COLO668 (cell line): ENCODE results near the gene VSIR.

Source experiments
- DNase-seq: peaks from one replicate; lab custom pipeline; 2025; ENCODE audit not compliant: unreplicated experiment; lab: John Stamatoyannopoulos, UW

The VSIR gene

GRCh38 chr10:71807557-71808510, 34.5 kb upstream of the VSIR start:
- no peak for DNase-seq

GRCh38 chr10:71806704-71807556, 33.6 kb upstream of the VSIR start:
- no peak for DNase-seq

GRCh38 chr10:71805776-71806703, 32.7 kb upstream of the VSIR start:
- peak; percentile 52 for DNase-seq

- no peak for DNase-seq
These were observed 30.8 kb upstream of the VSIR start for GRCh38 chr10:71804077-71804476.

- no peak for DNase-seq
These were observed 29.6 kb upstream of the VSIR start for GRCh38 chr10:71802715-71803488.

- DNase-seq, result no peak
These were observed 28.9 kb upstream of the VSIR start for GRCh38 chr10:71802235-71802634.

GRCh38 chr10:71801361-71801760, 28.0 kb upstream of the VSIR start:
- no peak for DNase-seq

- no peak for DNase-seq
These were observed 26.5 kb upstream of the VSIR start for GRCh38 chr10:71799608-71800453.

GRCh38 chr10:71799112-71799511, 25.8 kb upstream of the VSIR start:
- no peak for DNase-seq

GRCh38 chr10:71798308-71798624, 24.9 kb upstream of the VSIR start:
- no peak for DNase-seq

GRCh38 chr10:71797533-71798307, 24.4 kb upstream of the VSIR start:
- DNase-seq, result no peak

- no peak for DNase-seq
These were observed 23.6 kb upstream of the VSIR start for GRCh38 chr10:71796749-71797405.

- no peak for DNase-seq
These were observed 21.9 kb upstream of the VSIR start for GRCh38 chr10:71795248-71795647.

- DNase-seq, result no peak
These were observed 17.6 kb upstream of the VSIR start for GRCh38 chr10:71790749-71791440.

- no peak for DNase-seq
These were observed 16.6 kb upstream of the VSIR start for GRCh38 chr10:71789871-71790270.

GRCh38 chr10:71788954-71789353, 15.6 kb upstream of the VSIR start:
- DNase-seq, result no peak

- no peak for DNase-seq
These were observed 11.5 kb upstream of the VSIR start for GRCh38 chr10:71784679-71785272.
